OCI-LY1 (cell line): Measurements from ENCODE around the gene NAV1.

Experiments used
- CTCF ChIP-seq: fragments of 200-600 bp; sonication (generic), shearing (Covaris generic); IDR thresholded peaks from 2 replicates; pipeline ENCODE4 v1.5.1; 2017; ENCODE audit warnings: mild to moderate bottlenecking, antibody characterized with exemption, low read length, moderate library complexity, mixed read lengths
- EZH2 ChIP-seq: fragments of 200-600 bp; sonication (generic), shearing (Covaris generic); IDR thresholded peaks from 2 replicates; pipeline ENCODE4 v1.8.0; 2017; ENCODE audit warnings: borderline replicate concordance, mixed run types, mild to moderate bottlenecking, antibody characterized with exemption, low read length, moderate library complexity, mixed read lengths

- TF ChIP-seq CTCF (no peak), EZH2 (no peak)
Observed at GRCh38 chr1:201527879-201528278, 11.0 kb upstream of the NAV1 start.
